CD14-positive monocyte (primary cell): Measurements from ENCODE around the gene NCMAP. TPM values are rescaled to one million over a fixed set of nuclear protein-coding genes. Genes with fewer than 3 reads are reported as not detected.
A peak's percentile ranks its signal among the peaks of the same experiment; 100 is the strongest.

Experiments used
- DNase-seq, 3 donors: peaks; one replicate each; pipeline ENCODE4 v3.0.0-alpha.2; 2011 to 2022
- H2AFZ ChIP-seq: 2 replicates; pipeline ENCODE4 v1.6.0; 2012; ENCODE audit warnings: mild to moderate bottlenecking, low read depth, low read length, inconsistent platforms; ENCODE audit not compliant: insufficient read depth, poor library complexity, severe bottlenecking
- H3K27ac ChIP-seq, 2 donors: 1 replicate in 1 of 2; 2 replicates in 1 of 2; pipeline ENCODE4 v1.5.1; 2012 to 2013; ENCODE audit warnings: low read length in 2 of 2, control low read depth in 1 of 2, inconsistent platforms in 1 of 2, low read depth in 1 of 2, mild to moderate bottlenecking in 1 of 2
- H3K27me3 ChIP-seq, 2 donors: one replicate each; pipeline versions ENCODE4 v1.6.0 to v1.6.1; 2011 to 2013; ENCODE audit warnings: low read length in 2 of 2; ENCODE audit not compliant: control insufficient read depth in 2 of 2, insufficient read depth in 2 of 2
- H3K36me3 ChIP-seq, 2 donors: replicated peaks in 1 of 2; 1 replicate in 1 of 2; 2 replicates in 1 of 2; pipeline versions ENCODE4 v1.5.1 to v1.6.1; 2012 to 2013; ENCODE audit warnings: low read length in 2 of 2, control low read depth in 1 of 2, inconsistent platforms in 1 of 2, mild to moderate bottlenecking in 1 of 2; ENCODE audit not compliant: insufficient read depth in 2 of 2, control insufficient read depth in 1 of 2
- H3K4me1 ChIP-seq, 2 donors: 1 replicate in 1 of 2; 2 replicates in 1 of 2; pipeline versions ENCODE4 v1.5.1 to v1.6.1; 2012 to 2013; ENCODE audit warnings: low read length in 2 of 2, control low read depth in 1 of 2, inconsistent platforms in 1 of 2, mild to moderate bottlenecking in 1 of 2, moderate library complexity in 1 of 2; ENCODE audit not compliant: insufficient read depth in 2 of 2, control insufficient read depth in 1 of 2
- H3K4me2 ChIP-seq: replicated peaks from 2 replicates; pipeline ENCODE3; 2012; ENCODE audit warnings: low read length, moderate library complexity, mild to moderate bottlenecking; ENCODE audit not compliant: poor library complexity, severe bottlenecking; ENCODE audit errors: extremely low read depth
- H3K4me3 ChIP-seq, 3 experiments: fragments of 200-600 bp in 1 of 3; sonication (generic) in 1 of 3; replicated peaks in 1 of 3; 1 replicate in 2 of 3; 2 replicates in 1 of 3; pipeline ENCODE4 v1.5.1; 2011 to 2013; ENCODE audit warnings: low read length in 3 of 3, mild to moderate bottlenecking in 3 of 3, control low read depth in 2 of 3, low read depth in 2 of 3, inconsistent platforms in 1 of 3, moderate library complexity in 1 of 3
- H3K79me2 ChIP-seq: 2 replicates; pipeline ENCODE4 v1.6.0; 2012; ENCODE audit warnings: mild to moderate bottlenecking, control low read depth, inconsistent platforms, low read length, moderate library complexity; ENCODE audit not compliant: insufficient read depth
- H3K9ac ChIP-seq: 2 replicates; pipeline ENCODE4 v1.6.0; 2017; ENCODE audit warnings: low read length, mild to moderate bottlenecking; ENCODE audit not compliant: insufficient read depth, poor library complexity, severe bottlenecking
- H3K9me3 ChIP-seq, 2 donors: replicated peaks in 1 of 2; 1 replicate in 1 of 2; 2 replicates in 1 of 2; pipeline versions ENCODE4 v1.5.1 to v1.6.1; 2012 to 2013; ENCODE audit warnings: low read length in 2 of 2, control low read depth in 1 of 2; ENCODE audit not compliant: control insufficient read depth in 1 of 2, insufficient read depth in 1 of 2
- H4K20me1 ChIP-seq: 2 replicates; pipeline ENCODE4 v1.6.0; 2012; ENCODE audit warnings: mild to moderate bottlenecking, low read length, control low read depth, moderate library complexity; ENCODE audit not compliant: insufficient read depth
- H3K27ac Mint-ChIP-seq, 7 donors: one replicate each; pipeline ENCODE4 v1.8.0; 2020; ENCODE audit warnings: mild to moderate bottlenecking in 7 of 7, mixed read lengths in 7 of 7, moderate library complexity in 6 of 7, inconsistent platforms in 2 of 7
- H3K27me3 Mint-ChIP-seq, 3 donors: one replicate each; pipeline ENCODE4 v1.8.0; 2021 to 2022; ENCODE audit warnings: low read depth in 3 of 3, mild to moderate bottlenecking in 3 of 3, mixed read lengths in 3 of 3, moderate library complexity in 3 of 3, inconsistent platforms in 1 of 3
- H3K36me3 Mint-ChIP-seq, 2 donors: one replicate each; pipeline ENCODE4 v1.8.0; 2020; ENCODE audit warnings: mixed read lengths in 2 of 2, inconsistent platforms in 1 of 2, mild to moderate bottlenecking in 1 of 2
- H3K4me1 Mint-ChIP-seq: one replicate; pipeline ENCODE4 v1.8.0; 2020; ENCODE audit warnings: mild to moderate bottlenecking, mixed read lengths
- H3K4me3 Mint-ChIP-seq, 2 donors: one replicate each; pipeline ENCODE4 v1.8.0; 2020; ENCODE audit warnings: mild to moderate bottlenecking in 2 of 2, mixed read lengths in 2 of 2, moderate library complexity in 1 of 2
- H3K9me3 Mint-ChIP-seq, 7 donors: one replicate each; pipeline ENCODE4 v1.8.0; 2020 to 2022; ENCODE audit warnings: mixed read lengths in 7 of 7, mild to moderate bottlenecking in 6 of 7, moderate library complexity in 6 of 7, inconsistent platforms in 2 of 7
- CTCF ChIP-seq: fragments of 200-600 bp; IDR thresholded peaks from one replicate; pipeline ENCODE4 v1.8.0; 2022; ENCODE audit warnings: antibody characterized with exemption, mild to moderate bottlenecking
- WGBS: methylation state at CpG from one replicate; pipeline ENCODE4 v1.1.5; 2013; ENCODE audit warnings: missing lambda C conversion rate; ENCODE audit not compliant: insufficient coverage; 5-methylcytosine and 5-hydroxymethylcytosine counted together
- intact Hi-C, 2 donors: fragments of 100-400 bp; cut with micrococcal nuclease; formaldehyde crosslinking; loops; one replicate each; pipeline versions ENCODE4 v1.15.0 to v1.15.1; 2023
- polyA plus RNA-seq, 3 donors: library from polyadenylated mRNA; depleted of rRNA in 1 of 3; unstranded in 2 of 3; stranded (reverse) in 1 of 3; fragments of 300-500 nt in 2 of 3; fragments of >200 nt in 1 of 3; fragmentation: Illumina TruSeq in 2 of 3; gene quantifications; 1 replicate in 2 of 3; 2 replicates in 1 of 3; pipeline ENCODE4 v1.2.3, GENCODE V29; 2012 to 2021

The NCMAP gene
- polyA plus RNA-seq, 3 donors: not detected

- Histone ChIP-seq H3K4me1 (peaks cover 6 to 23% of the 10 kb centered on the region in 2 donors), H3K27ac (no peak overlapping the region), H4K20me1 (no peaks in the 10 kb centered on the region), H3K4me2 (peak overlapping the region; percentile 10), H3K36me3 (no peaks in the 10 kb centered on the region), H3K79me2 (no peaks in the 10 kb centered on the region), H3K9ac (peak overlapping the region; percentile 38), H3K4me3 (no peak overlapping the region), H3K27me3 (peaks cover 24 to 38% of the 10 kb centered on the region in 2 donors), H3K9me3 (peaks cover 0 to 8% of the 10 kb centered on the region in 2 donors), H2AFZ (peak overlapping the region; percentile 6)
- DNase-seq: peak; percentile 39 to 50 (median 47)
- H3K27ac Mint-ChIP-seq: peak overlapping the region in 2 of 7 donors; percentile 54 to 71
- H3K4me3 Mint-ChIP-seq: no peak overlapping the region
- intact Hi-C loops: no loop called here
- 27% methylated on average over 9 of the region's 12 CpGs for WGBS
- peaks cover 22% of the 10 kb centered on the region for H3K4me1 Mint-ChIP-seq
- H3K9me3 Mint-ChIP-seq: peaks cover 0 to 8% (median 3%) of the 10 kb centered on the region in 7 donors
- no peak for TF ChIP-seq CTCF
- H3K36me3 Mint-ChIP-seq: peaks cover 0 to 3% of the 10 kb centered on the region in 2 donors
- peaks cover 31 to 46% (median 35%) of the 10 kb centered on the region in 3 donors for H3K27me3 Mint-ChIP-seq
Measured at GRCh38 chr1:24558902-24559791, 3.3 kb downstream of the NCMAP start.

- no peak overlapping the region for H3K27ac Mint-ChIP-seq
- H3K4me3 ChIP-seq: no peak overlapping the region
- H3K9ac ChIP-seq: no peak overlapping the region
- 100% methylated on average over 1 of the region's 6 CpGs for WGBS
- peaks cover 0 to 8% (median 3%) of the 10 kb centered on the region in 7 donors for H3K9me3 Mint-ChIP-seq
- peaks cover 21% of the 10 kb centered on the region for H3K4me1 Mint-ChIP-seq
- peaks cover 23 to 35% (median 24%) of the 10 kb centered on the region in 3 donors for H3K27me3 Mint-ChIP-seq
- H2AFZ ChIP-seq: no peak overlapping the region
- H3K79me2 ChIP-seq: no peaks in the 10 kb centered on the region
- H3K27me3 ChIP-seq: peaks cover 15 to 26% of the 10 kb centered on the region in 2 donors
- peaks cover 6 to 23% of the 10 kb centered on the region in 2 donors for H3K4me1 ChIP-seq
- H4K20me1 ChIP-seq: no peaks in the 10 kb centered on the region
- TF ChIP-seq CTCF: no peak
- no peak for DNase-seq
- no peak overlapping the region for H3K27ac ChIP-seq
- peaks cover 0 to 3% of the 10 kb centered on the region in 2 donors for H3K36me3 Mint-ChIP-seq
- peaks cover 0 to 8% of the 10 kb centered on the region in 2 donors for H3K9me3 ChIP-seq
- intact Hi-C loops: no loop called here
- H3K4me2 ChIP-seq: no peak overlapping the region
- no peak overlapping the region for H3K4me3 Mint-ChIP-seq
- H3K36me3 ChIP-seq: no peaks in the 10 kb centered on the region
Measured at GRCh38 chr1:24560361-24560760, 4.5 kb downstream of the NCMAP start.
